ENCODE data around the gene SIT1.

Gene SIT1

DNA sequence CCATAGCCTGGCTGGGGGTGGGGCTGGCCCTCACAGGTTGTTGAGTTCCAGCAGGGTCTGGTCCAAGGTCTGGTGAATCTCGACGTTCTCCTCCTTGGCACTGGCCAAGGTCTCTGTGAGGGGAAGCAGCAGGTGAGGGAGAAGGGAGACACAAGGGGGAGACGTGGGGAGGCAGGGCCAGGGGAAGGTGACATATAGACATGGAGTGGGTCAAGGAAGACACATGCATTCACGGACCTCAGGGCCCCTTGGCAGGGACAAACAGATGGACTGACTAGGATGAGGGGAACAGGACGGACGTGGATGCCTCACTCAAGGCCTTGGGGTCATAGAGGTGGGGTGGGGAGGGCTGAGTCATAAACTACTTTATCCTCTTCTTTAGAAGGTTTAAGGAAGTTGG, 31.3 kb upstream of the SIT1 start:
- no peak for DNase-seq

DNA sequence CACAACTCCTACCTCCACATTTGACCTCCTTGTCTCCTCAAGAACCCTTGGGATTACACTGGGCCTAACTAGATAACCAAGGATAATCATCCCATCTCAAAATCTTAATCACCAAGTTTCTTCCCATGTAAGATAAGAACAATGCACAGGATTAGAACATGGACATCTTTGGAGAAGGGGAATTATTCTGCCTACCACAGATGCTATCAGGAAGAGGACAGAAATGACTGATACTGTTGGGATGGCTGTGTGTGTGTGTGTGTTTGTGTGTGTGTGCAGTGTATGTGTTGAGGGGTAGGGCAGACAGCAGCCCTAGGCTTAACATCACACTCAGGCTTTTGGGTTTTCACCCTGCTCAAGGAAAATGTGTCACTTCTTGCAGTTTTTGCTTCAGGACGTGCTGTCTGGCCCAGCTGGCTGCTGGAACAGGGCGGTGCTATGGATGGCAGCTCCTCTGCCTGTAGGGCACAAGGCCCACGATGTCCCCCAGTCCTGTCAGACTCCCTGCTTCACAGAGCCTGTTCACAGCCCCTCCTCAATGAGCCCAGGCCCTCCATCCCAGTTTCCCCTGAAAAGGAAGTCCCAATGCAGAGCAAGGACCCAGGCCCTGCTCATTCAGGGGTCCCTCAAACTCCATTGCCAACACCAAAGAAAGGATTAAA, 30.7 kb upstream of the SIT1 start:
- no peak for DNase-seq

DNA sequence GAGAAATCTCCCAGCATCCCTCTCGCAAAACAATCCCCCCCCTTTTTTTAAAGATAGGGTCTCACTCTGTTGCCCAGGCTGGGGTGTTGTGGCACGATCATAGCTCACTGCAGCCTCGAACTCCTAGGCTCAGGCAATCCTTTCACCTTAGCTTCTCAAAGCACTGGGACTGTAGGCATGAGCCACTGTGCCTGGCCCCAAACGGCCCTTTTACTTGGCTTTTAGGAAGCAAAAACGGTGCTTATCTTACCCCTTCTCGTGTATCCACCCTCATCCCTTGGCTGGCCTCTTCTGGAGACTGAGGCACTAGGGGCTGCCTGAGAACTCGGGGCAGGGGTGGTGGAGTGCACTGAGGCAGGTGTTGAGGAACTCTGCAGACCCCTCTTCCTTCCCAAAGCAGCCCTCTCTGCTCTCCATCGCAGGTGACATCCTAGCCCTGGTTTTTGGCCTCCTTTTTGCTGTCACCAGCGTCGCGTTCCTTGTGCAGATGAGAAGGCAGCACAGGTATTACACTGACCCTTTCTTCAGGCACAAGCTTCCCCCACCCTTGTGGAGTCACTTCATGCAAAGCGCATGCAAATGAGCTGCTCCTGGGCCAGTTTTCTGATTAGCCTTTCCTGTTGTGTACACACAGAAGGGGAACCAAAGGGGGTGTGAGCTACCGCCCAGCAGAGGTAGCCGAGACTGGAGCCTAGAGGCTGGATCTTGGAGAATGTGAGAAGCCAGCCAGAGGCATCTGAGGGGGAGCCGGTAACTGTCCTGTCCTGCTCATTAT, 29.8 kb upstream of the SIT1 start:
- DNase-seq: no peak

DNA sequence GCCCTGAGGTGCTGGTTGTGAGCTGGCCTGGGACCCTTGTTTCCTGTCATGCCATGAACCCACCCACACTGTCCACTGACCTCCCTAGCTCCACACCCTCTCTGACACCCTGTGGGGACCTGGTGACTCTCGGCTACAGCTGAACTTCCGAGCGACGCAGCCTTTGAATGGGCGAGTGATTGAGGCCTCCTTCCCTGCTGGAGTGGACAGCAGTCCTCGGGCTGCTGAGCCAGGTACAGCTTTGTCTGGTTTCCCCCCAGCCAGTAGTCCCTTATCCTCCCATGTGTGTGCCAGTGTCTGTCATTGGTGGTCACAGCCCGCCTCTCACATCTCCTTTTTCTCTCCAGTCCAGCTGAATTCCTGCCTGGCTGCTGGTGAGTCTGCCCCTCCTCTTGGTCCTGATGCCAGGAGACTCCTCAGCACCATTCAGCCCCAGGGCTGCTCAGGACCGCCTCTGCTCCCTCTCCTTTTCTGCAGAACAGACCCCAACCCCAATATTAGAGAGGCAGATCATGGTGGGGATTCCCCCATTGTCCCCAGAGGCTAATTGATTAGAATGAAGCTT, 29.1 kb upstream of the SIT1 start:
- no peak for DNase-seq

DNA sequence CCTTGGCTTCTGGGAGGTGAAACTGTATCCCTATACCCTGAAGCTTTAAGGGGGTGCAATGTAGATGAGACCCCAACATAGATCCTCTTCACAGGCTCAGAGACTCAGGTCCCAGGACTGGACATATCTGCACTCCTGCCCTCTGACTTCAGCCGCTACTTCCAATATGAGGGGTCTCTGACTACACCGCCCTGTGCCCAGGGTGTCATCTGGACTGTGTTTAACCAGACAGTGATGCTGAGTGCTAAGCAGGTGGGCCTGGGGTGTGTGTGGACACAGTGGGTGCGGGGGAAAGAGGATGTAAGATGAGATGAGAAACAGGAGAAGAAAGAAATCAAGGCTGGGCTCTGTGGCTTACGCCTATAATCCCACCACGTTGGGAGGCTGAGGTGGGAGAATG, 28.4 kb upstream of the SIT1 start:
- no peak for DNase-seq

DNA sequence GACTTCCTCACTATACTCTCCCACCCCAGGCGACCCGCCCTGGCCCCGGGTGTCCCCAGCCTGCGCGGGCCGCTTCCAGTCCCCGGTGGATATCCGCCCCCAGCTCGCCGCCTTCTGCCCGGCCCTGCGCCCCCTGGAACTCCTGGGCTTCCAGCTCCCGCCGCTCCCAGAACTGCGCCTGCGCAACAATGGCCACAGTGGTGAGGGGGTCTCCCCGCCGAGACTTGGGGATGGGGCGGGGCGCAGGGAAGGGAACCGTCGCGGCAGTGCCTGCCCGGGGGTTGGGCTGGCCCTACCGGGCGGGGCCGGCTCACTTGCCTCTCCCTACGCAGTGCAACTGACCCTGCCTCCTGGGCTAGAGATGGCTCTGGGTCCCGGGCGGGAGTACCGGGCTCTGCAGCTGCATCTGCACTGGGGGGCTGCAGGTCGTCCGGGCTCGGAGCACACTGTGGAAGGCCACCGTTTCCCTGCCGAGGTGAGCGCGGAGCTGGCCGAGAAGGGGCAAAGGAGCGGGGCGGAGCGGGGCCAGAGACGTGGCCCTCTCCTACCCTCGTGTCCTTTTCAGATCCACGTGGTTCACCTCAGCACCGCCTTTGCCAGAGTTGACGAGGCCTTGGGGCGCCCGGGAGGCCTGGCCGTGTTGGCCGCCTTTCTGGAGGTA, 25.1 kb upstream of the SIT1 start:
- no peak for DNase-seq

DNA sequence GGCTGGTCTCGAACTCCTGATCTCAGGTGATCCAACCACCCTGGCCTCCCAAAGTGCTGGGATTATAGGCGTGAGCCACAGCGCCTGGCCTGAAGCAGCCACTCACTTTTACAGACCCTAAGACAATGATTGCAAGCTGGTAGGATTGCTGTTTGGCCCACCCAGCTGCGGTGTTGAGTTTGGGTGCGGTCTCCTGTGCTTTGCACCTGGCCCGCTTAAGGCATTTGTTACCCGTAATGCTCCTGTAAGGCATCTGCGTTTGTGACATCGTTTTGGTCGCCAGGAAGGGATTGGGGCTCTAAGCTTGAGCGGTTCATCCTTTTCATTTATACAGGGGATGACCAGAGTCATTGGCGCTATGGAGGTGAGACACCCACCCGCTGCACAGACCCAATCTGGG, 24.5 kb upstream of the SIT1 start:
- DNase-seq: no peak

DNA sequence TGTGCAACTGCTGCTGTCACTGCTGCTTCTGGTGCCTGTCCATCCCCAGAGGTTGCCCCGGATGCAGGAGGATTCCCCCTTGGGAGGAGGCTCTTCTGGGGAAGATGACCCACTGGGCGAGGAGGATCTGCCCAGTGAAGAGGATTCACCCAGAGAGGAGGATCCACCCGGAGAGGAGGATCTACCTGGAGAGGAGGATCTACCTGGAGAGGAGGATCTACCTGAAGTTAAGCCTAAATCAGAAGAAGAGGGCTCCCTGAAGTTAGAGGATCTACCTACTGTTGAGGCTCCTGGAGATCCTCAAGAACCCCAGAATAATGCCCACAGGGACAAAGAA, 23.3 kb upstream of the SIT1 start:
- DNase-seq: no peak

DNA sequence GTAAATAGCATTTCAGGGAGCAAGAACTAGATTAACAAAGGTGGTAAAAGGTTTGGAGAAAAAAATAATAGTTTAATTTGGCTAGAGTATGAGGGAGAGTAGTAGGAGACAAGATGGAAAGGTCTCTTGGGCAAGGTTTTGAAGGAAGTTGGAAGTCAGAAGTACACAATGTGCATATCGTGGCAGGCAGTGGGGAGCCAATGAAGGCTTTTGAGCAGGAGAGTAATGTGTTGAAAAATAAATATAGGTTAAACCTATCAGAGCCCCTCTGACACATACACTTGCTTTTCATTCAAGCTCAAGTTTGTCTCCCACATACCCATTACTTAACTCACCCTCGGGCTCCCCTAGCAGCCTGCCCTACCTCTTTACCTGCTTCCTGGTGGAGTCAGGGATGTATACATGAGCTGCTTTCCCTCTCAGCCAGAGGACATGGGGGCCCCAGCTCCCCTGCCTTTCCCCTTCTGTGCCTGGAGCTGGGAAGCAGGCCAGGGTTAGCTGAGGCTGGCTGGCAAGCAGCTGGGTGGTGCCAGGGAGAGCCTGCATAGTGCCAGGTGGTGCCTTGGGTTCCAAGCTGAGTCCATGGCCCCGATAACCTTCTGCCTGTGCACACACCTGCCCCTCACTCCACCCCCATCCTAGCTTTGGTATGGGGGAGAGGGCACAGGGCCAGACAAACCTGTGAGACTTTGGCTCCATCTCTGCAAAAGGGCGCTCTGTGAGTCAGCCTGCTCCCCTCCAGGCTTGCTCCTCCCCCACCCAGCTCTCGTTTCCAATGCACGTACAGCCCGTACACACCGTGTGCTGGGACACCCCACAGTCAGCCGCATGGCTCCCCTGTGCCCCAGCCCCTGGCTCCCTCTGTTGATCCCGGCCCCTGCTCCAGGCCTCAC, 22.6 kb upstream of the SIT1 start, which contains the start of gene CA9:
CA9 (plus strand) TSS at position 797 of the 893 bp plus-strand sequence; CDS start at position 829, 32 bp downstream.
- DNase-seq: no peak

DNA sequence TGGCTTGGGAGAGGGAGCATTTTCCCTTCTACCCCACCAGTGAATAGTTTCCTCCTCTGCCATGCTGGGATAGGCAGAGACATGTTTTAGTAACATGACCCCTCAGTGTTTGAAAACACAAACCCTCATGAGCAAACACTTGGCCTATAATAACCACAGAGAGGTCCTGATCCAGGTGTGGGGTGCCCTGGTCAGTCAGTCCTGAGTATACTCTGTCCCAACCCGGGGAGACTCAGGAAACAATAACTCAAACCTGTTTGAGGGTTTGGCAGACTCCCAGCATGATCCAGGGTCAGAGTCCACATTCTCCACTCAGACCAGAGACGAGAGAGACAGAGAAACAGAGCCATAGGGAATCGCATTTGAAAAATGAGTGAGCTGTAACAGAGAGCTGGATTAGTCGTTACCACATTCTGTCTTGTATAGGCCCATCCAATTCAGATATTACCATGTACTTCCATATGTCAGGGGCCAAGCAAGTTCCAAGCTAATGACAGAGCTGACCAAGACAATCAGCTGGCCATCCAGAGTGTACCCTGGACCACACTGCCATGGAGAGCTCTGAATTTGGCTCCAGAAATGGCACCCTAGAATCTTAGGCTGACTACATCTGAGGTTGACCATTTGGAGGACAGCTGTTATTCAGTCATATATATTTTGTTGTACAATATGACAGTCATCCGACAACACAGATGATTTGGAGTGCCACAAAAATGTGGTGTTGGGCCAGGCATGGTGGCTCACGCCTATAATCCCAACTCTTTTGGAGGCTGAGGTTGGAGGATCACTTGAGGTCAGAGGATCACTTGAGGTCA, 18.8 kb upstream of the SIT1 start:
- no peak for DNase-seq

DNA sequence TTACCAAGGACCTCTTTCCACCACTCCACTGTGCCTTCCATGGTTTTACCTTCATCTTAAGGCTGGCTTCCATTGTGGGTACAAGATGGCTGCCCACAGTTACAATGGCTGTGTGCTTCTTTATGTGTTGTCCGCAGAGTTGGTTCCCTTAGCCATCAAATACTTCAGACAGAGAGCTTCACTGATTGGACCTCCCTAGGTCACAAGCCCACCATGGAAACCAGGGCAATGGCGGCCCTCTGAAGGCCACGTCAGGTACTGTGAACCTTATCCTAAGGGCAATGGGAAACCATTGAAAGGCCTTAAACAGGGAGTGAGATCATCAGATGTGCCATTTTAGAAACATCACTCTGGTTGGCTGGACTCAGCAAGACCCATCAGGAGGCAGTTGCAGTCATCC, 17.2 kb upstream of the SIT1 start:
- DNase-seq: no peak

DNA sequence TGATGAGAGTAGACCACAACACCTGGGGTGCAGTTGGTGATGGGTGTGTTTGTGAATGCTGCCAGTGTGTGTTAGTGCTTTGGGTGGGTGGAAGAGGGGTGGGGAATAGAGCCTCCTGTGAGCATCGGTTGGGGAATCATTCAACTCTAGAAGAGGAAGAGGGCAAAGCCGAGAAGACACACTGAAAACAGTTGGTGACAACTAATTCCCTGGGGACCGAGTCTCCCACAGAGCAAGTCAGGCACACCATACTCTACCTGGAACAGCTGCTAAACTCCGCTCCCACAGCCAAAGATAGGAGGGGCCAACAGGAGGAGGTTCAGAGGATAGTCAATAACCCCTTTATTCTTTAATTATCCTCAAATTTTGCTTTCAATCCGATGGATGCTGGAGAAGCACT, 15.8 kb upstream of the SIT1 start:
- DNase-seq: no peak

DNA sequence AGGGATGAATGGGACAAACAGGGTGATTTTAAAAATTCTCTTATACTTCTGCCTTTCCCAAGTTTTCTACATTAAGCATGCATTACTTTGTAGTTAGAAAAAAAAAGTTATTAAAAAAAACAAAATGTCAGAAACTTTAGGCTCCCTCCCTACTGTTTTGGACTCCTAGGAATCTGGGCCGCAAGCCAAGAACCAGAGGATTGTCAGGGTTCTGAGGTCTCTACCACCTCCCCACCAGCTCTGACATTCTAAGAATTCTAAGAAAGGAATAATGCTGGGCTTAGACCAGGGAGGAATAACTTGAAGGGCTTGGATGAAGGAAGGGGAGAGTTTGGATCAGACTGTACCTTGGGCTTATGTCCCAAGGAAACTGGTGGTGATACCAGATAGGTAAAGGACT, 15.3 kb upstream of the SIT1 start:
- DNase-seq: no peak

DNA sequence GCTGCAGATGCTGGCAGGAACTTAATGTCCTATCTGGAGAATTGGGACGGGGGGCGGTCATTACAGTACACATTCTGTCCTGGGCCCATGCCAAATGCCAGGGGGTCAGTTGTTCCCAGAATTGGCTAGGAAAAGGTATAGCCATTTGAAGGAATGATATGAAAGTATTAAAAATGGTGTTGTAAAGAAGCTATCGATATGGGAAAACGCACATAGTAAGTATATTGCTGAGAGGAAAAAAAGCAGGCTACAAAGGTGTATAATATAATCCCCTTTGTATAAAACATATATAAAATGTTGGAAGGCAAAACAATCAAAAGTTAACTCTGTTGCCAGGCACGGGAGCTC, 14.7 kb upstream of the SIT1 start:
- DNase-seq: no peak

DNA sequence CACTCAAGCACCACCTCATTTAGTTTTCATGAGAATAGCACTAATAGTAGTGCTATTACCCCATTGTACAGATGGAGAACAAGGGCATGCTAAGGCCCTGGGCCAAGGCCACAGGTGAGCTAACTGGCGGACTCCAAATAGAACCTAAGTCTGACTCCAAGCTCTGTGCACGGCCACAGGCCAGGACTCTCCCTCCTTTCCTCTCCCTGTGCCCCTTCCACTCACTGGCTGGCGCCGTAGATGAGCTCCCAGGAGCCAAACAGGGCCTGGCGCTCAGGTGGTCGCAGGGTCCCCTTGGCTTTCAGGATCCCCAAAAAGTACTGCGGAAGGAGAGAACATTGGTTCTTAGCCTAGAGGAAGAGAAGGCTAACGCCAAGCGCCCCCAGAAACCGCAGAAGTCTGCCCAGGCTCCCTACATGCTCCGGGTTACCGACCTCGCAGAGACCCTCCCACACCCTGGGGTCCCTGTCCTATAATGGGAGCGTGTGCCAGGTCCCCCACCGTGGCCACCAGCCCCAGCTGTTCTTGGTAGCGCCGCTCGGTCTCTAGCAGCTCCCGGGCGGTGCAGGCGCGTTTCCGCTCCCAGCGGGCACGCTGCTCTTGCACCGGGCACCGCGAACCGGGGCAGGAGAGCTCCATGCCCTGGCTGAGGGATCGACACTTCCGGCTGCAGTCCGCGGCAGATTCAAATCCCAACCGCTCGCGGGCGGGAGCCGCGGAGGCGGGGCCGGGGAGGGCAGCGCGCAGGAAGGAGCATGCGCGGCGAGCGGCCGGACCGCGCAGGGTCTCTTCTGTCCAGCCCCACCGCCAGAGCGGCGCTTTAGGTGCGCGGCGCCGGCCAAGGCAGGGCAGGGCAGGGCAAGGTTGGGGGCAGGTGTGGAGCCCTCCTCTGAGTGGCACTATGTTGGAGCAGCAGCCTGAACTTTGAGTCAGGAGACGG, 14.1 kb upstream of the SIT1 start, which contains the start of gene ARHGEF39:
ARHGEF39 (minus strand) TSS at position 665 of the 940 bp plus-strand sequence; CDS start at position 639, 26 bp downstream.
- peak; percentile 70 for DNase-seq

DNA sequence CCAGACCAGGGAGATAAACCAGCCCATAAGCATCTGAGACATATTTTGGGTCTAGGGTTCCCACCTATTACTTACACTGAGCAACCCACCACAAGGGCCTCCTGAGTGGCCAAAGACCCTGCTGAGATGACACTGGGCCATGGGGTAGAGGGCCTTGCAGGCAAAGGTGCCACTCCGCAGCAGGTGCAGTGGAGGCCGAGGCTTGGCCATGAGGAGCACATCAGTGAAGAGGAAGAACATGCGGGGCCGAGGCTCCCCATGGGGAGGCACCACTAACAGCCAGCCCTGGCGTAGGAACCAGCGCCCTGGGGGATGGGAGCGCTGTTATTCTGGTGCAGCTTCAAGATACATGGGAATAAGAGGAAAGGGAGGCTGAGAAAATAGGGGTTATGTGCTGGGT, 11.7 kb upstream of the SIT1 start:
- no peak for DNase-seq

DNA sequence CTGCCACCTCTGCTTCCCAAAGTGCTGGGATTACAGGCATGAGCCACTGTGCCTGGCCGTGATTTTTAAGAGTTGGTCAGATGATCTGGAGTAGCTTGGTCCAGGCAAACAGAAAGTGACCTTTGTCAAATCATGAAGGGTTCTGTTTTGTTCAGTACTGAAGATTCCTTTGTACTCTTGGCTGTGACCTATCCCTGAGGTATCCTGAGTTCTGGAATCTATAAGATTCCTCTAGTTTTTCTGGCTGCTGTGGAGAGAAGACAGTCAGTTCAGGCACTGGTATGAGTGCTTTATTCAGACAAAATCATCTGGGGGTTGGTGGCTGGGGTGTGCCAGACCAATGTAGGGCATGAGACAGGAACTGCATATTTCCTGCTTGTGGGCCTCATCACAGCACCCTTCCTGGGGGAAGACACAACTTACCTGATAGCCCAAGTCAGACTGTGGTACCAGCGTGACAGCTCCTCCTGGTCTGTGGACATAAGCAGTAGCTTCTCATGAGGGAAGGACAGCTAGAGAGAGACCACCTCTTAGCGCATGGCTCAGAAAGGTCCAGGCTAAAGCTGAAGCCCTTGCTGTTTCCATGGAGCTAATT, 11.1 kb upstream of the SIT1 start:
- DNase-seq: no peak

DNA sequence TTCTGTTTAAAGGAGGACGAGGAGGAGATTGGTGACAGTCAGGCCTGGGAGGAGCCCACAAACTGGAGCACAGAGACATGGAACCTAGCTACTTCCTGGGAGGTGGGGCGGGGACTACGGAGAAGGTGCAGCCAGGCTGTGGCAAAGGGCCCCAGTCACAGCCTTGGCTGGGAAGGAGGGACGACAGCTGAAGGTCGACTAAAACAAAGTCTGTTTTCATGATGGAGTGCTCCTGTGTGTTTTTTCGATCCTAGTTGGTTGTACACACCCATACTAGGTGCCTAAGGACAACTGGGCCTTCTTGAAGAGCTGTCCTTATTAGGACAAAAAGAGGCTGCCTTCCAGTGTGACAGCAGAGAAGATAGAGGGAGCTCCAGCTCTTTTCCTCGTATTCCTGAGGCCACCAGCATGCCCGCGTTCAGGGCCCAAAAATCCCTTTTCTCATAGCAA, 10.3 kb upstream of the SIT1 start:
- no peak for DNase-seq

DNA sequence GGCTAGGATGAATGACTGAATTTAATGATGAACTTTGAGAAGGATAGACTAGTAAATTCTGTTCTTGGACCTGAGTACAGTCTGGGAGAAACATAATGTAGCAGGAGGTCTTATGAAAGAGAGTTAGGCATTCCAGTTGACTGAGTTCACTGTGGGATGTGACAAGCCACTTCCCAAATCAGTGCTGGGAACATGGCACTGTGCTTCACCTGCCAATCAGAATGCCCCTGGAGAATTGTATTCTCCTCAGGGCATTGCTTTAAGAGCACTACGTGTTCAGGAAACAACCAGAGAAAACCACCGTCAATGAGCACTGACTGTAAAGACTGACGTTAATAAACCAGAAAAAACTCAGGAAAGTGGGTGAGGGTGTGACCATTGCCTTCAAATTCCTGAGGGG, 8.6 kb upstream of the SIT1 start:
- DNase-seq: no peak

DNA sequence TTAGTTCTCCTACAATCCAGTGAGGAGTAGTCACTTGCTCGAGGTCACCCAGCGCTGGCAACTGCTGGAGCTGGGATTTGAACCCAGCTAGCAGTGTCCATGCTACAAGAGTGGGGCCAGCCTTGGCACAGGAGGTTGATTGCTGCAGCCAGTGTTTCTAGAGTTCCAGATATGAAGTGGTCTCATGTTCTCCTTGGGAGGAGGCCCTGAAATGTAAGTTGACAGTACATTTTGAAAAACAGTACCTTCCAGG, 8.2 kb upstream of the SIT1 start:
- no peak for DNase-seq

Data from amniotic stem cell (primary cell).